NT2/D1 (cell line): ENCODE data around the gene CDR2L.

Source experiments
- SUZ12 ChIP-seq: IDR thresholded peaks from 2 replicates; pipeline ENCODE4 v1.6.1; 2011; ENCODE audit not compliant: insufficient read length, insufficient read depth; ENCODE audit errors: extremely low read depth
- ZNF274 ChIP-seq: IDR thresholded peaks from 2 replicates; pipeline ENCODE4 v1.6.1; 2011; ENCODE audit warnings: mild to moderate bottlenecking, low read depth, low read length

DNA sequence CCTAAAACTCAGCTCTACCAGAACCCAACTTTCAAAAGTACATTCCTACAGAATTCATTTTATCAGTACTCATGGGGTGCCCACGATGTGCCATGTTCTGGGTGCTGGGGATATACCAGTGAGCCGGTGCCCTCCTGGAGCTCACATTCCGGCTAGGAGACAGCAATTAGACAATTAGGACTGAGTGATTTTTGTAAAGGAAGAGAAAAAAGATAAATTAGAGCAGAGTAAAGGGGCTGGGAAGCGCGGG, 24.6 kb downstream of the CDR2L start:
- no peak for TF ChIP-seq ZNF274
- no peak for TF ChIP-seq SUZ12
